ENCODE data around the gene BLTP3A. TPM values are rescaled to one million over a fixed set of nuclear protein-coding genes. Genes with fewer than 3 reads are reported as not detected.

Gene BLTP3A
- total RNA-seq, 4 donors from 2014 or later: 7.5 to 13.1 (median 9.8) TPM

DNA sequence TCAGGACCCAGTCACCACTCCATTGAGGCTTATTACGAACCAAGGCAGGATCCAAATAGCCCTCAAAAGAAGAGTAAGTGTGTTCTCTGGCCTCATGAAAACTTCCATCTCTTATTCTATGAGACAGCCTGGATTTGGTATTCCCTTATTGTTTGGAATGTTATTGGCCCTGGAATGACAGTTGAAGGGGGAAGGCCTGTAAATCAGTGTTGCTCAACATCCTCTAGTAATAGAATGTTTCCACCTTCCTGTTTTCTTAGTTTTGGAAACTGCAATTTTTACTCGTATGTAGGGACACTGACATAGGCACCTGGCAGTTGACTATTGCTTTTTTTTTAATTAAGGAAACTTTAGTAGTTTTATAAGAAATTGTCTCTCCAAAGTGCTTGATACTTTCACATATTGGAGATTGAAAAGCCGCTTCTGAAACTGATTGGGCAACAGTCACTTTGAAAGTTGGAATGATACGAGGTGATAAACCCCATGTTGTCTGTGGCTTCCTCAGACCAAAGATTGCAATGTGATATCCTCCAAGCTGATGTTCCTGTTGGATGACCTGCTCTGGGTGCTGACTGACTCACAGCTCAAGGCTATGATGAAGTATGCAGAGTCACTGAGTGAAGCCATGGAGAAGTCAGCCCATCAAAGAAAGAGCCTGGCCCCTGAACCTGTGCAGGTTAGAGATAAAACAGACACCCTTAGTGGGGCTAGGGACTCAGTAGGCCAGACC lies 43.1 kb downstream of the BLTP3A start:
- no peak for TF ChIP-seq POLR2AphosphoS5 (IDR thresholded peaks at IDR 0.05)
- no peak for TF ChIP-seq EP300 (IDR thresholded peaks at IDR 0.05)
- TF ChIP-seq, protein P1, sequence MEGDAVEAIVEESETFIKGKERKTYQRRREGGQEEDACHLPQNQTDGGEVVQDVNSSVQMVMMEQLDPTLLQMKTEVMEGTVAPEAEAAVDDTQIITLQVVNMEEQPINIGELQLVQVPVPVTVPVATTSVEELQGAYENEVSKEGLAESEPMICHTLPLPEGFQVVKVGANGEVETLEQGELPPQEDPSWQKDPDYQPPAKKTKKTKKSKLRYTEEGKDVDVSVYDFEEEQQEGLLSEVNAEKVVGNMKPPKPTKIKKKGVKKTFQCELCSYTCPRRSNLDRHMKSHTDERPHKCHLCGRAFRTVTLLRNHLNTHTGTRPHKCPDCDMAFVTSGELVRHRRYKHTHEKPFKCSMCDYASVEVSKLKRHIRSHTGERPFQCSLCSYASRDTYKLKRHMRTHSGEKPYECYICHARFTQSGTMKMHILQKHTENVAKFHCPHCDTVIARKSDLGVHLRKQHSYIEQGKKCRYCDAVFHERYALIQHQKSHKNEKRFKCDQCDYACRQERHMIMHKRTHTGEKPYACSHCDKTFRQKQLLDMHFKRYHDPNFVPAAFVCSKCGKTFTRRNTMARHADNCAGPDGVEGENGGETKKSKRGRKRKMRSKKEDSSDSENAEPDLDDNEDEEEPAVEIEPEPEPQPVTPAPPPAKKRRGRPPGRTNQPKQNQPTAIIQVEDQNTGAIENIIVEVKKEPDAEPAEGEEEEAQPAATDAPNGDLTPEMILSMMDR (IDR thresholded peaks at IDR 0.05): no peak
- TF ChIP-seq POLR2A (IDR thresholded peaks at IDR 0.05; ENCODE audit: low read depth): no peak
- Histone ChIP-seq H3K27ac (replicated peaks in 1 of 4) (peak overlapping the region in 1 of 4 donors; percentile 26), H3K27me3 (no peaks in the 10 kb centered on the region), H3K36me3 (peaks cover 6 to 76% (median 58%) of the 10 kb centered on the region in 4 donors), H3K4me1 (peaks cover 0 to 4% (median 0%) of the 10 kb centered on the region in 4 donors), H3K9me3 (no peaks in the 10 kb centered on the region), H3K4me3 (no peak overlapping the region)
- intact Hi-C loops (cut with DNase I): no loop called here
- 91% methylated on average over 4 of the region's 4 CpGs for WGBS
- DNase-seq (ENCODE audit: extremely low spot score): peak; percentile 34

GRCh38 chr6:34836008-34836407 lies 44.1 kb downstream of the BLTP3A start:
- peaks cover 6 to 68% (median 55%) of the 10 kb centered on the region in 4 donors for H3K36me3 ChIP-seq

DNA sequence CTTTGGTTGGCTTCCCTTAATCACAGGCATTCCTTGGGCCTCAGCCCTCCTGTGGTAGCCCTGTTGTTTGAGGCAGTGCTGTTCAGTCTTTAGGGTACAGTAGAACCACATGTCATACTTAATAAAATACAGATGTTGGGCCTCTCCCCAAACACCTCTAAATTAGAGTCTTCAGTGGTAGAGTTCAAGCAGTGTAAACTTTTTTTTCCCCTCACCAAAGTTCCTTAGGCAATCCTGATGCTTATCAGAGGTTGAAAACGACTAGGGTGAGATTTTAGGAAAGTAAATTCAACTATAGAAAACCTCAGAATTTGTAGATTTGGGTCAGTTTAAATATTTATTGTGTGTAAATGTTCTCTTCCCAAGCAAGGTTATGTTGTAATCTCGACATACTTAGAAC lies 44.6 kb downstream of the BLTP3A start:
- Histone ChIP-seq H3K27me3 (no peaks in the 10 kb centered on the region), H3K9me3 (no peaks in the 10 kb centered on the region), H3K27ac (replicated peaks in 1 of 4) (no peak overlapping the region), H3K36me3 (peaks cover 6 to 64% (median 54%) of the 10 kb centered on the region in 4 donors), H3K4me3 (no peak overlapping the region), H3K4me1 (peaks cover 0 to 4% (median 0%) of the 10 kb centered on the region in 4 donors)
- DNase-seq (ENCODE audit: extremely low spot score): no peak
- intact Hi-C loops (cut with DNase I): no loop called here
- 85% methylated on average over 2 of the region's 2 CpGs for WGBS
- TF ChIP-seq, protein P1 (IDR thresholded peaks at IDR 0.05): no peak
- TF ChIP-seq EP300 (IDR thresholded peaks at IDR 0.05): no peak
- no peak for TF ChIP-seq POLR2A (IDR thresholded peaks at IDR 0.05; ENCODE audit: low read depth)
- no peak for TF ChIP-seq POLR2AphosphoS5 (IDR thresholded peaks at IDR 0.05)

More at GRCh38 chr6:34836008-34836407, 44.1 kb downstream of the BLTP3A start:
- WGBS: 83% methylated on average over 3 of the region's 4 CpGs
- Histone ChIP-seq H3K4me3 (no peak overlapping the region), H3K27me3 (no peaks in the 10 kb centered on the region), H3K4me1 (peaks cover 0 to 4% (median 0%) of the 10 kb centered on the region in 4 donors), H3K27ac (replicated peaks in 1 of 4) (peak overlapping the region in 1 of 4 donors; percentile 26), H3K9me3 (no peaks in the 10 kb centered on the region)
- intact Hi-C loops (cut with DNase I): no loop called here
- DNase-seq (ENCODE audit: extremely low spot score): peak; percentile 55
- TF ChIP-seq, protein P1 (IDR thresholded peaks at IDR 0.05): no peak
- TF ChIP-seq POLR2AphosphoS5 (IDR thresholded peaks at IDR 0.05) (no peak), EP300 (IDR thresholded peaks at IDR 0.05) (no peak), POLR2A (IDR thresholded peaks at IDR 0.05; ENCODE audit: low read depth) (no peak)

GRCh38 chr6:34837528-34837927 lies 45.6 kb downstream of the BLTP3A start:
- TF ChIP-seq EP300 (IDR thresholded peaks at IDR 0.05): no peak
- no peak for TF ChIP-seq POLR2A (IDR thresholded peaks at IDR 0.05; ENCODE audit: low read depth)
- no peak for TF ChIP-seq POLR2AphosphoS5 (IDR thresholded peaks at IDR 0.05)
- TF ChIP-seq, protein P1 (IDR thresholded peaks at IDR 0.05): no peak
- no peaks in the 10 kb centered on the region for H3K27me3 ChIP-seq
- no peak overlapping the region for H3K4me3 ChIP-seq
- no peaks in the 10 kb centered on the region for H3K9me3 ChIP-seq
- peaks cover 0 to 4% (median 0%) of the 10 kb centered on the region in 4 donors for H3K4me1 ChIP-seq
- no peak for DNase-seq (ENCODE audit: extremely low spot score)
- intact Hi-C loops (cut with DNase I): no loop called here
- peaks cover 6 to 61% (median 51%) of the 10 kb centered on the region in 4 donors for H3K36me3 ChIP-seq
- no peak overlapping the region for H3K27ac ChIP-seq (replicated peaks in 1 of 4)

All from esophagus muscularis mucosa (tissue), 4 donors.